ENCODE data around the gene GDPGP1.

The GDPGP1 gene

GRCh38 chr15:90208356-90208755 lies 25.7 kb upstream of the GDPGP1 start:
- no peak for TF ChIP-seq CTCF (conservative IDR thresholded peaks at IDR 0.05; ENCODE audit: low read depth, low read length)
- Histone ChIP-seq H3K27ac (no peak overlapping the region), H3K27me3 (ENCODE audit: insufficient read depth, low read depth) (no peaks in the 10 kb centered on the region), H2AFZ (ENCODE audit: low read depth) (no peak overlapping the region), H3K9ac (no peak overlapping the region), H3K4me1 (ENCODE audit: low read depth, poor library complexity, severe bottlenecking) (peaks cover 9% of the 10 kb centered on the region), H3K4me3 (IDR thresholded peaks at IDR 0.05; ENCODE audit: insufficient read depth, low read depth, low read length) (no peak overlapping the region), H3K4me2 (no peak overlapping the region), H3K79me2 (ENCODE audit: insufficient read depth, low read depth) (peaks cover 10% of the 10 kb centered on the region; the same call in 1 of the 2 replicates), H4K20me1 (ENCODE audit: insufficient read depth) (no peaks in the 10 kb centered on the region), H3K36me3 (ENCODE audit: insufficient read depth) (no peaks in the 10 kb centered on the region)

- Histone ChIP-seq H3K9ac (no peak overlapping the region), H3K4me2 (no peak overlapping the region), H3K79me2 (ENCODE audit: insufficient read depth, low read depth) (no peaks in the 10 kb centered on the region), H3K27ac (no peak overlapping the region), H3K4me3 (IDR thresholded peaks at IDR 0.05; ENCODE audit: insufficient read depth, low read depth, low read length) (no peak overlapping the region), H4K20me1 (ENCODE audit: insufficient read depth) (no peaks in the 10 kb centered on the region), H3K27me3 (ENCODE audit: insufficient read depth, low read depth) (no peaks in the 10 kb centered on the region), H3K36me3 (ENCODE audit: insufficient read depth) (no peaks in the 10 kb centered on the region), H2AFZ (ENCODE audit: low read depth) (no peak overlapping the region), H3K4me1 (ENCODE audit: low read depth, poor library complexity, severe bottlenecking) (peaks cover 9% of the 10 kb centered on the region)
- TF ChIP-seq CTCF (conservative IDR thresholded peaks at IDR 0.05; ENCODE audit: low read depth, low read length), result no peak
These were observed 24.4 kb upstream of the GDPGP1 start for GRCh38 chr15:90209591-90209990.

DNA sequence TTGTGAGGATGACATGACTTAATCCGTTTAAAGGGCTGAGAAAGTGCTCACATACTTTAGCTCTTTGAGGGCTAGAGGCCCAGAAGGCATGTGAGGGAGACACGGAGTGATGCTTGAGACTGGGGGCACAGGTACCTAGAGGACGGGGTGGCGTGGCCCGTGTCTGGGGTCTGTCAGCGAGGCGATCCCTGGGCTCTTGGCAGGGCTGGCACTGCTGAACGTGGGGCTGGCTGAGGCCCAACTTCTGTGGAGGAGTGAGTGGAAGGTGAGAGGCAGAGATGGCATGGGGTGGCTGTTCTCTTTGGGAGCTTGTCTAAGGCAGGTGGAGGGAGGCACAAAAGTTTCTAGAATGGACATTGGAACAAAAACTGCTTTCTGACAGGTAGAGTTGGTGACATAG lies 23.4 kb upstream of the GDPGP1 start:
- H3K9ac ChIP-seq, result no peak overlapping the region
- no peak overlapping the region for H2AFZ ChIP-seq (ENCODE audit: low read depth)
- no peaks in the 10 kb centered on the region for H4K20me1 ChIP-seq (ENCODE audit: insufficient read depth)
- H3K27me3 ChIP-seq (ENCODE audit: insufficient read depth, low read depth), result no peaks in the 10 kb centered on the region
- no peak overlapping the region for H3K4me3 ChIP-seq (IDR thresholded peaks at IDR 0.05; ENCODE audit: insufficient read depth, low read depth, low read length)
- no peak for TF ChIP-seq CTCF (conservative IDR thresholded peaks at IDR 0.05; ENCODE audit: low read depth, low read length)
- H3K27ac ChIP-seq, result no peak overlapping the region
- H3K36me3 ChIP-seq (ENCODE audit: insufficient read depth), result no peaks in the 10 kb centered on the region
- H3K4me1 ChIP-seq (ENCODE audit: low read depth, poor library complexity, severe bottlenecking), result peaks cover 9% of the 10 kb centered on the region
- H3K79me2 ChIP-seq (ENCODE audit: insufficient read depth, low read depth), result no peaks in the 10 kb centered on the region
- H3K4me2 ChIP-seq, result no peak overlapping the region

GRCh38 chr15:90211009-90211408 lies 23.0 kb upstream of the GDPGP1 start:
- H3K4me2 ChIP-seq, result no peak overlapping the region
- H3K4me1 ChIP-seq (ENCODE audit: low read depth, poor library complexity, severe bottlenecking), result peaks cover 11% of the 10 kb centered on the region
- no peaks in the 10 kb centered on the region for H3K79me2 ChIP-seq (ENCODE audit: insufficient read depth, low read depth)
- H3K27ac ChIP-seq, result no peak overlapping the region
- no peak overlapping the region for H3K4me3 ChIP-seq (IDR thresholded peaks at IDR 0.05; ENCODE audit: insufficient read depth, low read depth, low read length)
- H3K36me3 ChIP-seq (ENCODE audit: insufficient read depth), result no peaks in the 10 kb centered on the region
- no peak overlapping the region for H3K9ac ChIP-seq
- no peaks in the 10 kb centered on the region for H3K27me3 ChIP-seq (ENCODE audit: insufficient read depth, low read depth)
- no peak overlapping the region for H2AFZ ChIP-seq (ENCODE audit: low read depth)
- H4K20me1 ChIP-seq (ENCODE audit: insufficient read depth), result no peaks in the 10 kb centered on the region
- TF ChIP-seq CTCF (conservative IDR thresholded peaks at IDR 0.05; ENCODE audit: low read depth, low read length), result no peak
